ENCODE data around the gene FKBP7.
"Not testable (repeated sequence)": the region's sequence is repeated elsewhere in the genome, so short reads cannot be mapped to it uniquely, and the experiment has no call there.

Gene FKBP7

GRCh38 chr2:178484245-178485041 lies 6.0 kb upstream of the FKBP7 start:
- DNase-seq: peak; percentile 36

GRCh38 chr2:178482437-178482836 lies 4.0 kb upstream of the FKBP7 start:
- DNase-seq: peak; percentile 37

- DNase-seq: peak; percentile 93
Measured at GRCh38 chr2:178480227-178481181, 2.1 kb upstream of the FKBP7 start, which contains the start of gene PLEKHA3. Gene PLEKHA3, plus strand, starts transcription at chr2:178480457. Its CDS starts 413 bp downstream, at chr2:178480870.

- DNase-seq: no peak
Measured at GRCh38 chr2:178479758-178480226, 1.4 kb upstream of the FKBP7 start.

- DNase-seq: no peak
Measured at GRCh38 chr2:178479275-178479616, 846 bp upstream of the FKBP7 start.

GRCh38 chr2:178478130-178478438 lies 316 bp downstream of the FKBP7 start:
- DNase-seq: no peak

- no peak for DNase-seq
Measured at GRCh38 chr2:178477443-178478129, 814 bp downstream of the FKBP7 start.

GRCh38 chr2:178476477-178476876 lies 1.9 kb downstream of the FKBP7 start:
- no peak for DNase-seq

- no peak for DNase-seq
Measured at GRCh38 chr2:178474560-178474959, 3.8 kb downstream of the FKBP7 start.

GRCh38 chr2:178473931-178474330 lies 4.5 kb downstream of the FKBP7 start:
- DNase-seq: no peak

- DNase-seq: no peak
Measured at GRCh38 chr2:178473373-178473772, 5.0 kb downstream of the FKBP7 start.

- DNase-seq: not testable (repeated sequence)
Measured at GRCh38 chr2:178471313-178471712, 7.1 kb downstream of the FKBP7 start.

GRCh38 chr2:178469219-178469849 lies 9.1 kb downstream of the FKBP7 start:
- no peak for DNase-seq

GRCh38 chr2:178457390-178457886 lies 21.0 kb downstream of the FKBP7 start:
- no peak for DNase-seq

GRCh38 chr2:178455947-178456346 lies 22.5 kb downstream of the FKBP7 start:
- DNase-seq: no peak

- DNase-seq: peak; percentile 64
Measured at GRCh38 chr2:178452870-178453269, 25.5 kb downstream of the FKBP7 start.

- DNase-seq: peak; percentile 51
Measured at GRCh38 chr2:178452334-178452733, 26.1 kb downstream of the FKBP7 start.

GRCh38 chr2:178450774-178451525 lies 27.4 kb downstream of the FKBP7 start, which contains the start of the genes PJVK and PRKRA:
Gene PJVK, plus strand, starts transcription at chr2:178451378. Its CDS starts 2,032 bp downstream, at chr2:178453410.
Gene PRKRA, minus strand, starts transcription at chr2:178451175. Its CDS starts 145 bp downstream, at chr2:178451030.
- peak; percentile 99 for DNase-seq

- no peak for DNase-seq
Measured at GRCh38 chr2:178450524-178450773, 28.0 kb downstream of the FKBP7 start.

- no peak for DNase-seq
Measured at GRCh38 chr2:178449700-178450523, 28.5 kb downstream of the FKBP7 start.

Measured in NCI-H2227 treated with DMSO at 0.1 percent for 48 hours (cell line).